ENCODE measurements around the gene LPAR1. TPM values are rescaled to one million over a fixed set of nuclear protein-coding genes. Genes with fewer than 3 reads are reported as not detected.
A peak's percentile ranks its signal among the peaks of the same experiment; 100 is the strongest.

LPAR1 gene, protein sequence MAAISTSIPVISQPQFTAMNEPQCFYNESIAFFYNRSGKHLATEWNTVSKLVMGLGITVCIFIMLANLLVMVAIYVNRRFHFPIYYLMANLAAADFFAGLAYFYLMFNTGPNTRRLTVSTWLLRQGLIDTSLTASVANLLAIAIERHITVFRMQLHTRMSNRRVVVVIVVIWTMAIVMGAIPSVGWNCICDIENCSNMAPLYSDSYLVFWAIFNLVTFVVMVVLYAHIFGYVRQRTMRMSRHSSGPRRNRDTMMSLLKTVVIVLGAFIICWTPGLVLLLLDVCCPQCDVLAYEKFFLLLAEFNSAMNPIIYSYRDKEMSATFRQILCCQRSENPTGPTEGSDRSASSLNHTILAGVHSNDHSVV
- total RNA-seq (2021) (28.3 and 29.0 TPM in 2 replicates), Bru-seq, nascent RNA (percentile 89 among the genes with signal in this experiment), BruChase-seq, experiment 1, labeled RNA remaining after a 2-hour chase (percentile 76 among the genes with signal in this experiment), BruChase-seq, experiment 2, labeled RNA remaining after a 6-hour chase (percentile 76 among the genes with signal in this experiment)
- long read RNA-seq, partial matches to known transcripts, result 3 of 51 reads
- long read RNA-seq, other reads (novel, unspliced or antisense), result 43 of 51 reads

DNA sequence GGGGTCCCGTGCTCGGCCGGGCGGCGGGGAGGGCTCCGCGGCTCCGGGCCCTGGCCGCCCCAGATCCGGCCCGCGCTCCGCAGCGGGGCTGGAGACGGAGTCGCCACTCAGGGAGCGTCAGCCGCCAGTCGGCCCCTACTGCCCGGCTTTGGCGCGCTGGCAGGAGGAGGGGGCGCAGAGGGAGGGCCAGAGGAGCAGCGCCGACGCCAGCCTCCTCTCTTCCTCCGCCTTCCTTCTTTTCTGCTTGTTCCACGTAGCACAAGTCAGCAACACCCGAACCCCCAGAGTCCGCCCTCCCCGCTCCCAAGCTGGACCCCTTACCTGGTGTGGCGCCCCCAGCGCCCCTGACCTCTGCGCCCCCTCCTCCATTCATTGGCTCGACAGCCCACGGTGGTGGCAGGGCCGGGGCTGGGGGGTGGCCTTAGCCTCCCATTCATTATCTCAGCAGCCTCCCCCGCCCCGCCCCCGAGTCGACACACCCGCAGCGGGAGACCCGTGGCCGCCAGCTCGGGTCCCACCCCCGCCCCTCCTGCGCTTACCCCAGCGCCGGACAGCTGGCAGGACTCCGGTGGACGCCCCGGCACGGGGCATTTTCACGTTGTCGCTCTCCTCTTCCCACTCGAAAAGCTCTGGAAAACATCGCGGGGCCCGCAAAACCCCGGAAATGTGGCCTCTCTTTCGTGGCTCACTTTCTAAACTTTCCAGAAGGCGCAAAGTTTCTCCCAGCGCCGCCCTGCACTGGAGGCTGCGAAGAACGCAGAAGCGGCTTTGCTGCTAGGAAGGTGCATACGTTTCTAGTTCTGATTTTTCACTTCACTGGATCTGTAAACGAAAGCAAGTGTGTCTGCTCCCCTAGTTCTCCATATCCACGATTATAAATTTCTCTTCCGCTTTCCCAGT, at the start of gene LPAR1:
Gene LPAR1, minus strand, starts transcription at position 140 of the 900 bp plus-strand sequence. CDS start 66,353 bp downstream, outside the sequence.
- intact Hi-C loops (cut with micrococcal nuclease; ENCODE audit: unreplicated experiment), result loop anchor here (5.0 kb wide), 1 partner anchor 109 kb away; no protein-coding TSS in a partner anchor
- Histone ChIP-seq H3K9me3 (ENCODE audit: low read depth, low read length, poor library complexity, severe bottlenecking) (no peaks in the 10 kb centered on the region), H3K27ac (ENCODE audit: low read depth, low read length, poor library complexity, severe bottlenecking) (peak within 1 kb of the TSS; percentile 76), H3K27me3 (replicated peaks; ENCODE audit: insufficient read depth, low read depth, low read length, poor library complexity) (no peaks in the 10 kb centered on the region), H3K4me1 (ENCODE audit: insufficient read depth, low read length, poor library complexity, severe bottlenecking) (peaks cover 27% of the 10 kb centered on the region), H3K36me3 (ENCODE audit: insufficient read depth, low read length, poor library complexity, severe bottlenecking) (no peaks in the 10 kb centered on the region), H3K4me3 (ENCODE audit: low read depth, low read length, poor library complexity, severe bottlenecking) (peak within 1 kb of the TSS; percentile 87)
- TF ChIP-seq, protein P1, sequence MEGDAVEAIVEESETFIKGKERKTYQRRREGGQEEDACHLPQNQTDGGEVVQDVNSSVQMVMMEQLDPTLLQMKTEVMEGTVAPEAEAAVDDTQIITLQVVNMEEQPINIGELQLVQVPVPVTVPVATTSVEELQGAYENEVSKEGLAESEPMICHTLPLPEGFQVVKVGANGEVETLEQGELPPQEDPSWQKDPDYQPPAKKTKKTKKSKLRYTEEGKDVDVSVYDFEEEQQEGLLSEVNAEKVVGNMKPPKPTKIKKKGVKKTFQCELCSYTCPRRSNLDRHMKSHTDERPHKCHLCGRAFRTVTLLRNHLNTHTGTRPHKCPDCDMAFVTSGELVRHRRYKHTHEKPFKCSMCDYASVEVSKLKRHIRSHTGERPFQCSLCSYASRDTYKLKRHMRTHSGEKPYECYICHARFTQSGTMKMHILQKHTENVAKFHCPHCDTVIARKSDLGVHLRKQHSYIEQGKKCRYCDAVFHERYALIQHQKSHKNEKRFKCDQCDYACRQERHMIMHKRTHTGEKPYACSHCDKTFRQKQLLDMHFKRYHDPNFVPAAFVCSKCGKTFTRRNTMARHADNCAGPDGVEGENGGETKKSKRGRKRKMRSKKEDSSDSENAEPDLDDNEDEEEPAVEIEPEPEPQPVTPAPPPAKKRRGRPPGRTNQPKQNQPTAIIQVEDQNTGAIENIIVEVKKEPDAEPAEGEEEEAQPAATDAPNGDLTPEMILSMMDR (conservative IDR thresholded peaks at IDR 0.05; ENCODE audit: low read depth, low read length), result no peak
- BruUV-seq (replicated peaks), result no TSS peak
- POLR2A ChIA-PET (ENCODE audit: low non-redundant PET), result no interaction called here
- CTCF ChIA-PET, result interaction anchor here (0.6 kb wide), 2 partner anchors 234 to 400 kb away, joined by 3 to 11 read pairs; no protein-coding TSS in a partner anchor
- peak; percentile 52 for DNase-seq (ENCODE audit: low spot score)

DNA sequence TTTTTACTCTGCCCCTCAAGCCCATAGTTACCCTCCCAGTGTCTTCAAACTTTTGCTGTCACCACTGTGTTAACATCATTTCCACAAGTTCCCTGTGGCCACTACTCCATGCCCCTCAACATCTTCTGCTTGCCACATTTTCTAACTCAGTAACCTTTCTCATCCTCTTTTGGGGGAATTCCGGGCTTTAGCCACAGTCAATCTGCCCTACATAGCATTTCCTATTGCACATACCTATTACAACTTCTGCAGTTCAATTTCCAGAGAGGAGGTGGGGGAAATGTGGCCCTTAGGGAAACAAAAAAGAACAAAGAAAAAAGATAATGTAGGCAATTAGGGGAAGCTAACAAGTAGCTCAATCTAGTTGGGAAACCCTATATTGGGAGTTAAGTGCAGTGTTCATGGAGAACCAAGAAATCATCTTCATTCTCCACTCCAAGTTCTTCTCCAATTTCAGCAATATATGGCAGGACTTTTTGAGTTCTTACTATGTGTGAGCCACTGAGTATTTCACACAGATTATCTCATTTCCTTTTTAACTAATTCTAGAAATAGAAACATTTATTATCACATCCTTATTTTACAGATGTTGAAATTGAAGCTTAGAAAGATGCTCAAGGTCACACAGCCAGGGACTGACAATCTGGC, 40.2 kb upstream of the LPAR1 start:
- Histone ChIP-seq H3K9me3 (ENCODE audit: low read depth, low read length, poor library complexity, severe bottlenecking) (no peaks in the 10 kb centered on the region), H3K27ac (ENCODE audit: low read depth, low read length, poor library complexity, severe bottlenecking) (no peak overlapping the region), H3K27me3 (replicated peaks; ENCODE audit: insufficient read depth, low read depth, low read length, poor library complexity) (no peaks in the 10 kb centered on the region), H3K36me3 (ENCODE audit: insufficient read depth, low read length, poor library complexity, severe bottlenecking) (no peaks in the 10 kb centered on the region), H3K4me1 (ENCODE audit: insufficient read depth, low read length, poor library complexity, severe bottlenecking) (no peaks in the 10 kb centered on the region), H3K4me3 (ENCODE audit: low read depth, low read length, poor library complexity, severe bottlenecking) (no peak overlapping the region)
- ChIA-PET CTCF (no interaction called here), POLR2A (ENCODE audit: low non-redundant PET) (no interaction called here)
- TF ChIP-seq, protein P1 (conservative IDR thresholded peaks at IDR 0.05; ENCODE audit: low read depth, low read length), result no peak
- no peak for TF ChIP-seq EZH2 (IDR thresholded peaks at IDR 0.05; ENCODE audit: borderline replicate concordance, low read depth, low read length, poor library complexity, severe bottlenecking)
- BruUV-seq (replicated peaks), result no TSS peak
- intact Hi-C loops (cut with micrococcal nuclease; ENCODE audit: unreplicated experiment), result no loop called here
- no peak for DNase-seq (ENCODE audit: low spot score)

DNA sequence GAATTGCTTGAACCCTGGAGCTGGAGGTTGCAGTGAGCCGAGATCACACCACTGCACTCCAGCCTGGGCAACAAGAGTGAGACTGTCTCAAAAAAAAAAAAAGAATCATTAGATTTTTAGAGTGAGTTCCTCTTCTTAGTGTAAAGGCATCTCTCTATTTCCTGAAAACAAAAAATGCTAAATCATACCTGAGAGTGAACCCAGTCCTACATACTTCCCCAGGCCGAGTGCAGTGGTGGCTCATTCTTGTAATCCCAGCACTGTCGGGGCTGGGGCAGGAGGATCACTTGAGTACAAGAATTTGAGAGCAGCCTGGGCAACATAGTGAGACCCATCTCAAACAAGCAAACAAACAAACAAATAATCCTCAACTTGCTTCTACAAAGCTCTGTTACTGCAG, 38.2 kb upstream of the LPAR1 start:
- TF ChIP-seq EZH2 (IDR thresholded peaks at IDR 0.05; ENCODE audit: borderline replicate concordance, low read depth, low read length, poor library complexity, severe bottlenecking), result no peak
- TF ChIP-seq, protein P1 (conservative IDR thresholded peaks at IDR 0.05; ENCODE audit: low read depth, low read length), result no peak
- Histone ChIP-seq H3K27me3 (replicated peaks; ENCODE audit: insufficient read depth, low read depth, low read length, poor library complexity) (no peaks in the 10 kb centered on the region), H3K4me3 (ENCODE audit: low read depth, low read length, poor library complexity, severe bottlenecking) (no peak overlapping the region), H3K9me3 (ENCODE audit: low read depth, low read length, poor library complexity, severe bottlenecking) (no peaks in the 10 kb centered on the region), H3K4me1 (ENCODE audit: insufficient read depth, low read length, poor library complexity, severe bottlenecking) (no peaks in the 10 kb centered on the region), H3K36me3 (ENCODE audit: insufficient read depth, low read length, poor library complexity, severe bottlenecking) (no peaks in the 10 kb centered on the region), H3K27ac (ENCODE audit: low read depth, low read length, poor library complexity, severe bottlenecking) (no peak overlapping the region)
- intact Hi-C loops (cut with micrococcal nuclease; ENCODE audit: unreplicated experiment), result no loop called here
- ChIA-PET POLR2A (ENCODE audit: low non-redundant PET) (no interaction called here), CTCF (no interaction called here)
- no peak for DNase-seq (ENCODE audit: low spot score)
- no TSS peak for BruUV-seq (replicated peaks)

Data from A673 (cell line).